ENCODE results near the gene FCGBP. TPM values are rescaled to one million over a fixed set of nuclear protein-coding genes. Genes with fewer than 3 reads are reported as not detected.

Gene FCGBP
- total and polyA plus RNA-seq, 5 experiments from 2014 or later, result 2.7 to 230 (median 11.6) TPM

- Mint-ChIP-seq H3K27me3 (no peaks in the 10 kb centered on the region), H3K4me3 (peak overlapping the region; percentile 66 to 88 (median 82)), H3K27ac (peak overlapping the region; percentile 83 to 95 (median 91)), H3K9me3 (peaks cover 3 to 20% (median 18%) of the 10 kb centered on the region in 9 donors), H3K36me3 (peaks cover 8 to 9% (median 9%) of the 10 kb centered on the region in 3 donors), H3K4me1 (peaks cover 46 to 88% (median 76%) of the 10 kb centered on the region in 4 donors)
- DNase-seq (no peak), ATAC-seq (no peak)
- POLR2A ChIA-PET, result interaction anchor here (0.6 to 7.3 kb wide), 16 partner anchors 9 to 276 kb away, joined by 3 to 96 read pairs (median 5); partner anchors contain the start of genes PSMC4, TTC9B and ZNF546
These were observed 7.9 kb upstream of the FCGBP start for GRCh38 chr19:39942366-39942730.

GRCh38 chr19:39941615-39942365, 7.4 kb upstream of the FCGBP start:
- Mint-ChIP-seq H3K36me3 (peaks cover 7 to 8% (median 7%) of the 10 kb centered on the region in 3 donors), H3K4me3 (peak overlapping the region; percentile 66 to 88 (median 82)), H3K4me1 (peaks cover 48 to 90% (median 77%) of the 10 kb centered on the region in 4 donors), H3K27ac (peak overlapping the region; percentile 83 to 95 (median 91)), H3K27me3 (no peaks in the 10 kb centered on the region), H3K9me3 (peaks cover 3 to 20% (median 18%) of the 10 kb centered on the region in 9 donors)
- POLR2A ChIA-PET, result interaction anchor here (0.6 to 7.3 kb wide), 15 partner anchors 9 to 277 kb away, joined by 3 to 96 read pairs (median 5); partner anchors contain the start of genes PSMC4, TTC9B and ZNF546
- DNase-seq (peak in 9 of 10 donors; percentile 50 to 84 (median 62)), ATAC-seq (peak; percentile 80 to 85)

- Mint-ChIP-seq H3K27ac (peak overlapping the region; percentile 83 to 95 (median 91)), H3K9me3 (peaks cover 3 to 20% (median 18%) of the 10 kb centered on the region in 9 donors), H3K4me1 (peaks cover 48 to 91% (median 79%) of the 10 kb centered on the region in 4 donors), H3K27me3 (no peaks in the 10 kb centered on the region), H3K4me3 (peak overlapping the region; percentile 66 to 88 (median 82)), H3K36me3 (peaks cover 4 to 8% (median 4%) of the 10 kb centered on the region in 3 donors)
- DNase-seq (peak in 2 of 10 donors; percentile 26 to 37), ATAC-seq (peak; percentile 18 to 31)
- POLR2A ChIA-PET, result interaction anchor here (1.0 to 7.3 kb wide), 11 partner anchors 10 to 56 kb away, joined by 3 to 96 read pairs (median 8); partner anchors contain the start of genes PSMC4 and ZNF546
These were observed 6.7 kb upstream of the FCGBP start for GRCh38 chr19:39941151-39941550.

GRCh38 chr19:39940221-39940833, 5.9 kb upstream of the FCGBP start:
- Mint-ChIP-seq H3K27ac (peak overlapping the region; percentile 83 to 95 (median 91)), H3K27me3 (no peaks in the 10 kb centered on the region), H3K4me1 (peaks cover 53 to 92% (median 84%) of the 10 kb centered on the region in 4 donors), H3K36me3 (peaks cover 4 to 8% (median 4%) of the 10 kb centered on the region in 3 donors), H3K4me3 (peak overlapping the region in 7 of 10 donors; percentile 73 to 88 (median 83)), H3K9me3 (peaks cover 3 to 20% (median 18%) of the 10 kb centered on the region in 9 donors)
- POLR2A ChIA-PET, result interaction anchor here (1.3 to 7.3 kb wide), 4 partner anchors 11 to 57 kb away, joined by 4 to 96 read pairs (median 8); partner anchors contain the start of genes PSMC4 and ZNF546
- no peak for ATAC-seq
- no peak for DNase-seq

- POLR2A ChIA-PET, result interaction anchor here (0.7 to 7.3 kb wide), 4 partner anchors 12 to 32 kb away, joined by 4 to 96 read pairs (median 6); partner anchors contain the start of gene PSMC4
- Mint-ChIP-seq H3K27ac (peak overlapping the region in 8 of 10 donors; percentile 24 to 95 (median 62)), H3K4me3 (peak overlapping the region in 4 of 10 donors; percentile 7 to 22 (median 14))
These were observed 5.1 kb upstream of the FCGBP start for GRCh38 chr19:39939556-39939955.

GRCh38 chr19:39937787-39938186, 3.4 kb upstream of the FCGBP start:
- DNase-seq (no peak), ATAC-seq (no peak)
- POLR2A ChIA-PET, result interaction anchor here (0.7 to 4.0 kb wide), 6 partner anchors 10 to 153 kb away, joined by 3 to 44 read pairs (median 5); partner anchors contain the start of genes PSMC4 and ZNF780A
- H3K36me3 Mint-ChIP-seq, result peaks cover 4 to 8% (median 5%) of the 10 kb centered on the region in 3 donors
- H3K4me1 Mint-ChIP-seq, result peaks cover 54 to 86% (median 82%) of the 10 kb centered on the region in 4 donors
- H3K27me3 Mint-ChIP-seq, result no peaks in the 10 kb centered on the region
- H3K4me3 Mint-ChIP-seq, result peak overlapping the region in 3 of 10 donors; percentile 34 to 67 (median 55)
- peaks cover 3 to 20% (median 18%) of the 10 kb centered on the region in 9 donors for H3K9me3 Mint-ChIP-seq
- H3K27ac Mint-ChIP-seq, result peak overlapping the region; percentile 27 to 97 (median 86)

More at GRCh38 chr19:39939556-39939955, 5.1 kb upstream of the FCGBP start:
- H3K9me3 Mint-ChIP-seq, result peaks cover 3 to 20% (median 18%) of the 10 kb centered on the region in 9 donors
- peaks cover 56 to 92% (median 85%) of the 10 kb centered on the region in 4 donors for H3K4me1 Mint-ChIP-seq
- DNase-seq (no peak), ATAC-seq (no peak)
- H3K36me3 Mint-ChIP-seq, result peaks cover 4 to 8% (median 4%) of the 10 kb centered on the region in 3 donors
- H3K27me3 Mint-ChIP-seq, result no peaks in the 10 kb centered on the region

- Mint-ChIP-seq H3K36me3 (peaks cover 4 to 8% (median 8%) of the 10 kb centered on the region in 3 donors), H3K4me3 (peak overlapping the region in 9 of 10 donors; percentile 30 to 80 (median 58))
These were observed 2.8 kb upstream of the FCGBP start for GRCh38 chr19:39937094-39937720.

GRCh38 chr19:39936622-39937021, 2.2 kb upstream of the FCGBP start:
- H3K9me3 Mint-ChIP-seq, result peaks cover 3 to 20% (median 18%) of the 10 kb centered on the region in 9 donors
- ATAC-seq, result no peak
- no peaks in the 10 kb centered on the region for H3K27me3 Mint-ChIP-seq
- POLR2A ChIA-PET, result interaction anchor here (0.7 to 4.0 kb wide), 7 partner anchors 11 to 33 kb away, joined by 3 to 44 read pairs (median 7); partner anchors contain the start of gene PSMC4
- H3K4me1 Mint-ChIP-seq, result peaks cover 47 to 81% (median 80%) of the 10 kb centered on the region in 4 donors
- H3K27ac Mint-ChIP-seq, result peak overlapping the region; percentile 49 to 97 (median 89)
- H3K36me3 Mint-ChIP-seq, result peaks cover 4 to 8% (median 8%) of the 10 kb centered on the region in 3 donors
- peak overlapping the region in 9 of 10 donors; percentile 21 to 80 (median 58) for H3K4me3 Mint-ChIP-seq
- no peak for DNase-seq

More at GRCh38 chr19:39937094-39937720, 2.8 kb upstream of the FCGBP start:
- ATAC-seq (peak; percentile 58 to 67), DNase-seq (peak in 8 of 10 donors; percentile 14 to 55 (median 48))
- Mint-ChIP-seq H3K9me3 (peaks cover 3 to 20% (median 18%) of the 10 kb centered on the region in 9 donors), H3K27me3 (no peaks in the 10 kb centered on the region), H3K4me1 (peaks cover 51 to 83% (median 80%) of the 10 kb centered on the region in 4 donors), H3K27ac (peak overlapping the region; percentile 49 to 97 (median 88))
- POLR2A ChIA-PET, result interaction anchor here (0.6 to 4.0 kb wide), 7 partner anchors 10 to 154 kb away, joined by 3 to 44 read pairs (median 6); partner anchors contain the start of genes PSMC4, ZNF546 and ZNF780A

GRCh38 chr19:39936020-39936419, 1.6 kb upstream of the FCGBP start:
- no peak for ATAC-seq
- Mint-ChIP-seq H3K27ac (peak overlapping the region; percentile 56 to 97 (median 87)), H3K4me3 (peak overlapping the region in 8 of 10 donors; percentile 21 to 63 (median 54)), H3K9me3 (peaks cover 3 to 18% (median 17%) of the 10 kb centered on the region in 9 donors), H3K27me3 (no peaks in the 10 kb centered on the region), H3K4me1 (peaks cover 42 to 79% (median 78%) of the 10 kb centered on the region in 4 donors), H3K36me3 (peaks cover 4 to 8% (median 8%) of the 10 kb centered on the region in 3 donors)
- DNase-seq, result no peak
- POLR2A ChIA-PET, result interaction anchor here (0.7 to 4.0 kb wide), 8 partner anchors 11 to 34 kb away, joined by 3 to 44 read pairs (median 6); partner anchors contain the start of gene PSMC4

GRCh38 chr19:39935364-39935661, 879 bp upstream of the FCGBP start:
- POLR2A ChIA-PET, result interaction anchor here (0.6 to 4.0 kb wide), 6 partner anchors 11 to 64 kb away, joined by 3 to 44 read pairs (median 8); partner anchors contain the start of gene PSMC4
- no peaks in the 10 kb centered on the region for H3K27me3 Mint-ChIP-seq
- H3K4me1 Mint-ChIP-seq, result peaks cover 39 to 75% (median 74%) of the 10 kb centered on the region in 4 donors
- peak overlapping the region in 2 of 10 donors; percentile 55 to 63 for H3K4me3 Mint-ChIP-seq
- no peak for ATAC-seq
- peaks cover 3 to 12% (median 10%) of the 10 kb centered on the region in 9 donors for H3K9me3 Mint-ChIP-seq
- DNase-seq, result no peak
- peak overlapping the region; percentile 52 to 97 (median 90) for H3K27ac Mint-ChIP-seq
- peaks cover 1 to 12% (median 2%) of the 10 kb centered on the region in 3 donors for H3K36me3 Mint-ChIP-seq

GRCh38 chr19:39929750-39930149, 4.7 kb downstream of the FCGBP start:
- H3K27ac Mint-ChIP-seq, result peak overlapping the region in 5 of 10 donors; percentile 2 to 82 (median 60)

More at GRCh38 chr19:39929750-39930149, 4.7 kb downstream of the FCGBP start:
- Mint-ChIP-seq H3K9me3 (no peaks in the 10 kb centered on the region), H3K27me3 (peaks cover 0 to 4% (median 0%) of the 10 kb centered on the region in 5 donors), H3K4me1 (peaks cover 29 to 68% (median 48%) of the 10 kb centered on the region in 4 donors), H3K4me3 (peak overlapping the region in 1 of 10 donors; percentile 26), H3K36me3 (peaks cover 0 to 62% (median 22%) of the 10 kb centered on the region in 3 donors)
- ATAC-seq, result no peak
- DNase-seq, result no peak
- POLR2A ChIA-PET, result interaction anchor here (1.4 kb wide), 1 partner anchor 12 kb away, joined by 5 read pairs; no protein-coding TSS in a partner anchor
